T-helper 2 cell (primary cell): ENCODE measurements around the gene CAV2.

ENCODE experiments used
- DNase-seq, 5 experiments: peaks; one replicate each; pipeline versions ENCODE4 v3.0.0 to v3.0.0-alpha.2; 2012 to 2022

CAV2 gene

GRCh38 chr7:116549370-116549769 is 49.8 kb downstream of the CAV2 start:
- DNase-seq, result no peak

- DNase-seq, result no peak
Observed at GRCh38 chr7:116551692-116552091, 52.2 kb downstream of the CAV2 start.

- DNase-seq, result no peak
Observed at GRCh38 chr7:116552602-116553001, 53.1 kb downstream of the CAV2 start.

DNA sequence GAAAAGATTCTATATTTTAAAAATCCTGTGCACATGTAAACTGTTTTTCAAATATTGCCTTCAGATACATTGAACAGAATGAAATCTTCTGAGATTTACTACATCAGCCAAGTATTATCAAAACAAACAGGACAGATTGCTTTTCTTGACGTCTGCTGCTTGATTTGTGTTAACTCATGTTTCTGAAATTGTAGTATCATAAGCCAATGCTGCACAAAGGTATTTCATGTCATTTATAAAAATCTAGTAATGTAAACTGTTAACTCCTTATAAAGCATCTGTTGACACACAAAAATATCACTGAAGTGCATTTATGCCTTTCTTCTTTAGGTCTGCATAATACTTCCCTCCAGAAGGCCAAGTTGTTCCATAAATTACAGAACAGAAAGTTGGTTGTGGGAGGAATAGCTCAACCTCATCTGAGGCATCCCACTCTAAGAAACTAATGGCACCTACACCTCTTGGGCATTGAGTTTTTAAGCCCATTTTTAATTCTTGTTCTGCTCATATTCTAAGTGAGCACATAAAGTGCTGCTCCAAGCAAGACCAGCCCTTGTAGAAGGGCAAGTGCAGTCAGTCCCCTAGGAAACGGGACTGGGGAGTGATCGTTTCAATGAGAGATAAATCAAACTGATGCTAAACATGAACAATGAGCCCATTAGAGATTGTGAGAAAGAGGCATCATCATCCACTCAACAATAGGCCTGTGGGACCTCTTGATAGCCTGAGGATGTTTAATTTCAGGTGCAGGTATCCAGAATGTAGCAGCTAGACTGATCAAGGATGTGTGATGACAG is 53.8 kb downstream of the CAV2 start:
- DNase-seq, result no peak

- DNase-seq, result no peak
Observed at GRCh38 chr7:116554436-116554835, 54.9 kb downstream of the CAV2 start.

DNA sequence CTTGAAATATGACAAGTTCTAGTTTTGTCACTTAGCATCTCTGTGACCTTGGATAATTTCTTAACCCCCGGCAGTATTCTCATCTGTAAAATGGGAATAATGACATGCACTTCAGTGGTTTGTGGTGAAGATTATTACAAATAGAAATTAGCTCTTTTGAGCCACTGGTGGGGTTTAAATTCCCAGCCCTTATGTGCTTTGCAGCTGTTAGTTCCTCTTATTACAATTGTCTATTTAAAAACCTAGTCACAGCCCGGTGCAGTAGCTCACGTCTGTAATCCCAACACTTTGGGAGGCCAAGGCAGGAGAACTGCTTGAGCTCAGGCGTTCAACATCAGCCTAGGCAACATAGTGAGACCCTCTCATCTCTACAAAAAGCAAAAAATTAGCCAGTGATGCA is 55.4 kb downstream of the CAV2 start:
- no peak for DNase-seq

- no peak for DNase-seq
Observed at GRCh38 chr7:116557066-116557585, 57.6 kb downstream of the CAV2 start.

DNA sequence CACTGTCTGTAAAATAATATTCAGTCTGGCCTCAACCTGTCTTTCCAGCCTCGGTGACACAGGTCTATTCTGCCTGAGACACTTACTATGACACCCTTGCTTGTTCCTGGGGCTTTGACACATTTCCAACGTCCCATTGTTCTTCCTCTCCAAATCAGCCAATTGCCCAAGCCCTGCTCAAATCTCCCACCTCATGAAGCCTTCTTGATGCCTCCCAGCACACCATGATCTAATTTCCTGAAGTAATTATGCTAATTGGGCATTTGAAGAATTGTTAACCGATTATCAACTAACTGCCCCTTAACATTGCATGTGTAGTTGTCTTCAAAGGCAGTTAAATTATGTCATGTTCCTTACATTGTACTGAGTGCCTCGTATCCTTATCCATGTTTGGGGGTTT is 58.4 kb downstream of the CAV2 start:
- DNase-seq, result no peak
